UCSD-AML1 (cell line): ENCODE measurements around the gene SAMSN1.

Experiments used
- DNase-seq: peaks from one replicate; lab custom pipeline; 2025; ENCODE audit not compliant: unreplicated experiment; lab: John Stamatoyannopoulos, UW

Gene SAMSN1

DNA sequence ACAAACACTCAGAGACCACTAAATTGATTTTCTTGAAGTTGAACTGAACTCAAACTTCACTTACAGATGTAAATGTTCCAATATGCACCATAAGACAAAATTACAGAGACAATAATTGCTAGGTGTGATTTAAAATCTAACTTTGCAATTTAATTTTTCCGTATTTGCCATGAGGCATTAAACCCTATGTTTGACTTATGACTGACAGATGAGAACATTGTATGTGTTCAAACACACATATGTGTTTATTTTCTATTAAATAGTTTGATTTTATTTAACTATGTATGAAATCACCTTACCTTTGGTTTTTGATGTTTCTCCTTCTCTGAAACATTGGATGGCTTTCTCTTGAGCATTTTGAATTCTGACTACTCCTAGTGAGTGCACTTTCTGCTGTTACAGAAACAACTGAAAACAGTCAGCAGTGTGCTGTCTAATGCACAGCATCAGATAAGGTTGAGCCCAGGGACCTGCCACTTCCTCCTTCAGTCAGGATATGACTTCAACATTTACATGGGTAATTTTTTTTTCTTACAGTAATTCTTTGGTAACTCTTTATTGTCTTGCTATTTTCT, at the start of gene SAMSN1:
TSS of gene SAMSN1 (minus strand) at position 410 of the 575 bp plus-strand sequence. CDS start at position 356, 54 bp downstream.
- peak; percentile 33 for DNase-seq

GRCh38 chr21:14595449-14595848, 49.3 kb upstream of the SAMSN1 start:
- no peak for DNase-seq

DNA sequence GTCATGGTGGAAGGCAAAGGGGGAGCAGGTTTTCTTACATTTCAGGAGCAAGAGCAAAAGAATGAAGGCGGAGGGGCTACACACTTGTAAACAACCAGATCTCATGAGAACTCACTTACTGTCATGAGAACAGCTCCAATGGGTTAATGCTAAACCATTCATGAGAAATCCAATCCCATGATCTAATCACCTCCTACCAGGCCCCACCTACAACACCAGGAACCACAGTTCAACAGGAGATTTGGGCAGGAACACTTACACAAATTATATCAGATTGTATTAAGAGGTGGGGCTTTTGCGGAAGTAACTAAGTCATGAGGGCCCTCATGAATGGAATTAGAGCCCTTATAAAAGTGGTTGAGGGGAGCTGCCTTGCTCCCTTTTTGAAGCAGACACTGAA, 48.9 kb upstream of the SAMSN1 start:
- DNase-seq = no peak

GRCh38 chr21:14593230-14593629, 47.1 kb upstream of the SAMSN1 start:
- DNase-seq = no peak

- DNase-seq = no peak
These were observed 46.3 kb upstream of the SAMSN1 start for GRCh38 chr21:14592296-14593000.

DNA sequence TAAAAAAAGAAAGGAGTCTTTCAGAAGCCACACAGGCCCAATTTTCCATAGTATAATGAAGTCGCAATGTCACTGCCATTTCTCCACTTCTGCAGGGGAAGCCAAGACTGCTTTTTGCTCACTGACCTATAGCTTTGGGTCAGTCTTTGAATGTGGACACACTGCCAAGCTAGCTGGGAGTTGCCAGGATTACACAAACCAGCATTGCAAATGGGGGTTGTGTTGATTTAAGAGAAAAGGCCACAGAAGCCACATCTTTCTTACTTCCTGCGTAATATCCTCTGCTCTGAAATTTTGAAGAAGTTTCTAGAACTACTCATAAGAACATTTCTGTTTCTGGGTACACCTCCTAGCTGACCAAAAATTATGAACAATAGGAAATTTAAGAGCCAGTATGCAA, 45.8 kb upstream of the SAMSN1 start:
- peak; percentile 15 for DNase-seq

- DNase-seq = no peak
These were observed 45.3 kb upstream of the SAMSN1 start for GRCh38 chr21:14591377-14591776.

- DNase-seq = no peak
These were observed 43.9 kb upstream of the SAMSN1 start for GRCh38 chr21:14589855-14590563.

DNA sequence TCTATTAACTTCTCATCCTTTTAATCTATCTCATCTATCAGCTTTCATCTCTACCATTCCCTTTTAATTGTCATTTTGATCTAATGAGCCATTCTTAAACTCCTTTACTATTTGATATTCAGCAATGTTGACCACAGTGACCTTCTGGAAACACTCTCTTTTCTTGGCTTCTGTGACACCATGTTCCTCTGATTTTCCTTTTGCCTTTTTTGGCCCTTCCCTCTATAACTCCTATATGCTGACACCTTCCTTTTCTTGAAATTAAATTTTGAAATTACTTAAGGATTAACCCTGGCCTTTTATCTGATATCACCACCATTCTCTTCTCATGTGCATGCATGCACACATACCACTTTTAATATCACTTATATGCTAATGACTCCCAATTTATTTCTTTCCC, 41.2 kb upstream of the SAMSN1 start:
- no peak for DNase-seq

DNA sequence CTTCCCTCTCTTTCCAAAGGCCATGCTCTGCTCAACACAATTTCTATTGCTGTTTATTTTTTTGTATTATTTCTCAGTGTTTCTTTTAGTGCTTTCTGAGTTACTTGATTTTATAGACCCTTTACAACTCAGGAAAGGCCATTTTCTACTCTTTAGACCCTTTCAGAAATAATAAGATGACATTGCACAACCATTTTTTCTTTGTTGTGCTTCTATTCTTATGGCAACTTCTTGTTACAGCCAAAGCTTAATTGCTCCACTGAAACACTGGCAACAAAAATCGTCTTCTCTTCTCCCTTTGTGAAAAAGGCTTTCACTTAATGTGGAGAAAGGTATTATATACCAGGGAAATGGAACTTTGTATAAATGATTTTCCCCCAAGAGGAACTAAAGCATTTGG, 39.0 kb upstream of the SAMSN1 start:
- no peak for DNase-seq

DNA sequence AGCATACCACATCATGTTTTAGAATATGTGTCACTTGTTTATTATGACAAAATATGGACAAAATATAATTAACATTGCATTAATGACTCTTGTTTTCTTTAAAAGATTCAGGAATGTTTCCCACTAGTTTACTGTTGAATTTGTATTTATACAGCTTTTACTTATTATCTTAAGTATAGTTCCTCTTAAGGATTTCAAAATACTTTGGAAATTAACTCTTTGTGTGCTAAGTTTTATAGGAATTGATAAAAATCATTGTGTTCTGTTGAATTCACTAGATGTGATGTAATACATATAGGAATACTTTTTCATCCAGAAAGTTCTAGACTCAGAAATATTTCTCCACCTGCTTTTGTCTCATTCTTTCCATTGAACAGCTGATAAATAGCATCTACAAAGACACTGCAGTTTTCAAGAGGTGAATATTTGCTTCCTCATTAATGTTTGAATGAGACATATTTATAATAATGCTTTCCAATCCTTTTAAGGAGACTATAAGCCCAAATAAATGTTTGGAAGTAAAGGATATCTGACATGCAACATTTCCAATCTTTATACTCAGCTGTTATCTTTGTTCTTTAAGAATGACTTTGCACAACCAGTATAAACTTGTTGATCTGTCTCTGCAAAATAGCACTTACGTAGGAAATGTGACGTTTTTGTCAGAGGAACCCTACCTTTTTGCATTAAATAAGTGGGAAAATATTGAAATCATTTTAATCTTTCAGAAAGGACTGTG, 38.4 kb upstream of the SAMSN1 start:
- DNase-seq = no peak

DNA sequence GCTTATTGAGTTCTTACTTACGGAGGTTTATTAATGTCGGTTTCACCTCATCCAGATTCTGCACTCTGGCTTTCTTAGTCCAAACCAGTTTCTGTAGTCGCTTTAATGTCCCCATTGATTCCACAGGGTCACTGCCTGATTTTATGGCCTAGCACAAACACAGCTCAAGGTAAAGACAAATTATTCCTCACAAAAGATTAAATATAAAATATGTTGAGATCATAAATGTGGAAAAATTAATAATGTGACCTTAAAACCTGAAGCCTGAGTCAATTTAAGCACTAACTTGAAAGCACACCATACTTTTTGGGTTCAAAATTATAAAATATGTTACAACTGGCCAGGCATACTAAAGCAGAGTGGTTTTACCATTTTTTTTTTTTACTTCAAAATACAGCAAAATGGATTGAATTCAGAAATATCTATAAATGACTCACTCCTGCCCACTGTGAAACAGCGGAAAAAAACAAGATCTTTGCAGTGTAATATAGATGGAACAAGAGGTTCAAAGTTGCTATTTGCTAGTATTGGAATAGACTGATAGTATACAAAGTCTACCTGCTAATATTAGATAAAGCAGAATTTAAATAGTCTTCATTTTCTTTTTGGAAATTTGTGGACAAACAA, 37.6 kb upstream of the SAMSN1 start:
- DNase-seq = no peak

GRCh38 chr21:14582934-14583628, 37.0 kb upstream of the SAMSN1 start:
- no peak for DNase-seq

DNA sequence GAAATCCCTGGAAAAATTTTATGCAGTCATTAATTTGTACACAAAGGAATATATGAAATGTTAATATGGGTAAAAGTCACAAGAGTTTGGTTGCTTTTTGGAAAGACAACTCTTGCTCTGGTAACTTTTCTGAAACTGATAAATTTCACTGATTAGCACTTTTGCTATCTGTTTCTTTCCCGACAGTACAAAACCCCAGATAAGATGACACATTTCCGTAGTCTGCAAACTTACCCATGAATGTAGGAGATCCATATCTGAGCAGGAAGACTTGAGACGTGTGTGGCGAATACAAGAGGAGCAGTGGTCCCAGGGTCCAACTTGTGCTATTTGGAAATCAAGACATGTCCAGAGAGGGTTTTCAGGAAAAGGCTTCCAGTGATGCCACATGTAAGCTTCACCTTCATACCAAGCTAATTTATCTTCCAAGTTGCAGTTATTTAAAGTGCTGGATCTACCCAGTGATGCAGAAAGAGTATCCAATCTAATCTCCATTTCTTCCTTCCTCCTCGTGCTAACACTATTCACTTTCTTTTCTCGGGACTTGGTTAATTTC, 35.9 kb upstream of the SAMSN1 start:
- DNase-seq = no peak

GRCh38 chr21:14573244-14573643, 27.1 kb upstream of the SAMSN1 start:
- no peak for DNase-seq

GRCh38 chr21:14572204-14572780, 26.2 kb upstream of the SAMSN1 start:
- DNase-seq = no peak

DNA sequence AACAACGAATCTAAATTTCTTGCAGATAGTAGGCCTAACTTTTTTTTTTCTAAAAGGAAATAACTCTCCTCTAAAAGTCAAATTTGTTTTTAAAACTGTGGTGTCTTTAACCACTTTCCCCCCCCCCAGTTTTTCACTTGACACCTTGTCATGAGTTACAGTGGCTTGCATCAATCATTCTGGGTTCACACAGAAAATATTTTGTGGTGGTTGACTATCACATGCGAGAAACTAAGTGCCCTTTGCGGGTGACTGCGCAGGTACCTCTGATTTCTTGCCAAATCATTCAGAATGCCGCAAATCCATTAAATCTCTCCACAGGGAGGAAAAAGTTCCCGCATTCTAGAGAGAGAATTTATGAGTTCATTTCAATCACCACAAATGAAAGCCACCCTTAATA, 23.8 kb upstream of the SAMSN1 start:
- DNase-seq = no peak

DNA sequence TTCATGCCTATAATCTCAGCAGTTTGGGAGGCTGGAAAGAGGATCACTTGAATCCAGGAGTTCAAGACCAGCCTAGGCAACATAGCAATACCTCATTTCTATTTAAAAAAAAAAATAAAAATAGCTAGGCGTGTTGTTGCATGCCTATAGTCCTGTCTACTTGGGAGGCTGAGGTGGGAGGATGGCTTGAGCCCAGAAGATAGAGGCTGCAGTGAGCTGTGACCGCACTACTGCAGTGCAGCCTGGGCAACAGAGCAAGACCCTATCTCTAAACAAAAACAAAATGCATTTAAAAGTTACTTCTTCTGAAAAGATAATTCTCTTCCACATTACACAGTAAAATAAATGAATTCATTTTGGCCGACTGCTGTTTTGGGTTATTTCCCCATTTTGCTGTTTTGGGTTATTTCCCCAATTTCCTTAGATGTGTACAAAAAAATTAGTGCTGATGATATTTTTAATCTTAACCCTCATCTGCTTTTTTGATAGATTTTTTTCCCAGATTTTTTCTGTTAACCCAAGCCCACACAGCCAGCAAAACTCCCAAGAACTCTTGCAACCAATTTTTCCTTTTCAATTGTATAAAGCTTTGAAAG, 23.0 kb upstream of the SAMSN1 start:
- DNase-seq = no peak
